SK-N-SH treated with all-trans-retinoic acid at 6 μM for 48 hours (cell line): Measurements from ENCODE around the gene EPHB2.

ENCODE experiments used
- ARNTL ChIP-seq: fragments of 450-650 bp; formaldehyde crosslinking; IDR thresholded peaks from 2 replicates; pipeline ENCODE4 v1.5.0; 2020; ENCODE audit warnings: low read depth, mild to moderate bottlenecking, moderate library complexity, borderline replicate concordance
- CSDC2 ChIP-seq: fragments of 250-450 bp; sonication (Bioruptor Pico); IDR thresholded peaks from 2 replicates; pipeline ENCODE4 v1.5.0; 2020; ENCODE audit warnings: mild to moderate bottlenecking, moderate library complexity
- ISL1 ChIP-seq: fragments of 250-450 bp; sonication (Bioruptor Pico); IDR thresholded peaks from 2 replicates; pipeline ENCODE4 v2.1.2; 2022; ENCODE audit warnings: mild to moderate bottlenecking, moderate library complexity
- OSR1 ChIP-seq: fragments of 250-450 bp; sonication (Bioruptor Pico); IDR thresholded peaks from 2 replicates; pipeline ENCODE4 v1.8.0; 2022; ENCODE audit warnings: moderate library complexity, mild to moderate bottlenecking, inconsistent platforms
- PPARA ChIP-seq: fragments of 250-450 bp; sonication (Bioruptor Pico); IDR thresholded peaks from 2 replicates; pipeline ENCODE4 v1.5.0; 2020; ENCODE audit warnings: mild to moderate bottlenecking, borderline replicate concordance
- RARB ChIP-seq: fragments of 250-450 bp; sonication (Bioruptor Pico); IDR thresholded peaks from 2 replicates; pipeline ENCODE4 v1.8.0; 2021; ENCODE audit warnings: mild to moderate bottlenecking, moderate library complexity
- SNAI2 ChIP-seq: fragments of 250-450 bp; sonication (Bioruptor Pico); IDR thresholded peaks from 2 replicates; pipeline ENCODE4 v1.5.0; 2020; ENCODE audit warnings: mild to moderate bottlenecking, moderate library complexity
- TOX ChIP-seq: fragments of 250-450 bp; sonication (Bioruptor Pico); IDR thresholded peaks from 2 replicates; pipeline ENCODE4 v1.8.0; 2021; ENCODE audit warnings: mild to moderate bottlenecking, moderate library complexity, borderline replicate concordance
- ZC3H10 ChIP-seq: fragments of 250-450 bp; sonication (Bioruptor Pico); IDR thresholded peaks from 2 replicates; pipeline ENCODE4 v1.5.1; 2021; ENCODE audit warnings: mild to moderate bottlenecking, moderate library complexity
- ZFP30 ChIP-seq: fragments of 450-650 bp; formaldehyde crosslinking; IDR thresholded peaks from 2 replicates; pipeline ENCODE4 v1.5.0; 2022; ENCODE audit warnings: mild to moderate bottlenecking, moderate library complexity
- ZNF70 ChIP-seq: fragments of 450-650 bp; formaldehyde crosslinking; IDR thresholded peaks from 2 replicates; pipeline ENCODE4 v1.5.0; 2020; ENCODE audit warnings: mild to moderate bottlenecking, moderate library complexity
- TF ChIP-seq, protein P1 (sequence below): fragments of 250-450 bp; sonication (Bioruptor Pico); IDR thresholded peaks from 2 replicates; pipeline ENCODE4 v1.5.1; 2020; ENCODE audit warnings: low read depth, mild to moderate bottlenecking, moderate library complexity
- TF ChIP-seq, protein P2 (sequence below): fragments of 250-450 bp; sonication (Bioruptor Pico); IDR thresholded peaks from 2 replicates; pipeline ENCODE4 v1.8.0; 2020; ENCODE audit warnings: mild to moderate bottlenecking, moderate library complexity, borderline replicate concordance

DNA sequence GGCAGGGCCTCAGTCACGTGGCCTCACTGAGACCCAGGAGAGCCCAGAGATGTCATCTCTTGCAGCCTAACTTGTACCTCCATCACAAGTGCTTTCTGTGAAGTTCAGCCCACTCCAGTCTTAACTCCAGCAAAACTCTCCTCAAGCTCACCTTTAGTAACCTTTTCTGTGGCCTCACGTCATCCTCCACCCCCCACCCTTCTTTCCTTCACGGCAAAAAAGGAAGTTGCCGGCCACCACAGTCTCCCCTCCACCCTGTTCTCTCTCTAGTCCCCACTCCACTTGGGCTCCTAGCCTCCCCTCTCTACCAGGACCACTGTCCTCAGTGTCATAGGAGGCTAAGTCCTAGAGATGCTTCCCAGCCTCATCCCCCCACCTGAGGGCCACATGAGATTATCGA lies 155.1 kb downstream of the EPHB2 start:
- TF ChIP-seq ZC3H10 (CRISPR knock-in tag): no peak
- TF ChIP-seq TOX (CRISPR knock-in tag): no peak
- no peak for TF ChIP-seq ISL1
- TF ChIP-seq, protein P1, sequence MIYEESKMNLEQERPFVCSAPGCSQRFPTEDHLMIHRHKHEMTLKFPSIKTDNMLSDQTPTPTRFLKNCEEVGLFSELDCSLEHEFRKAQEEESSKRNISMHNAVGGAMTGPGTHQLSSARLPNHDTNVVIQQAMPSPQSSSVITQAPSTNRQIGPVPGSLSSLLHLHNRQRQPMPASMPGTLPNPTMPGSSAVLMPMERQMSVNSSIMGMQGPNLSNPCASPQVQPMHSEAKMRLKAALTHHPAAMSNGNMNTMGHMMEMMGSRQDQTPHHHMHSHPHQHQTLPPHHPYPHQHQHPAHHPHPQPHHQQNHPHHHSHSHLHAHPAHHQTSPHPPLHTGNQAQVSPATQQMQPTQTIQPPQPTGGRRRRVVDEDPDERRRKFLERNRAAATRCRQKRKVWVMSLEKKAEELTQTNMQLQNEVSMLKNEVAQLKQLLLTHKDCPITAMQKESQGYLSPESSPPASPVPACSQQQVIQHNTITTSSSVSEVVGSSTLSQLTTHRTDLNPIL (CRISPR knock-in tag): no peak
- no peak for TF ChIP-seq RARB (CRISPR knock-in tag)
- no peak for TF ChIP-seq OSR1 (CRISPR knock-in tag)
- no peak for TF ChIP-seq ARNTL
- TF ChIP-seq ZNF70 (CRISPR knock-in tag): no peak
- TF ChIP-seq PPARA (CRISPR knock-in tag): no peak
- no peak for TF ChIP-seq ZFP30
- no peak for TF ChIP-seq CSDC2
- TF ChIP-seq, protein P2, sequence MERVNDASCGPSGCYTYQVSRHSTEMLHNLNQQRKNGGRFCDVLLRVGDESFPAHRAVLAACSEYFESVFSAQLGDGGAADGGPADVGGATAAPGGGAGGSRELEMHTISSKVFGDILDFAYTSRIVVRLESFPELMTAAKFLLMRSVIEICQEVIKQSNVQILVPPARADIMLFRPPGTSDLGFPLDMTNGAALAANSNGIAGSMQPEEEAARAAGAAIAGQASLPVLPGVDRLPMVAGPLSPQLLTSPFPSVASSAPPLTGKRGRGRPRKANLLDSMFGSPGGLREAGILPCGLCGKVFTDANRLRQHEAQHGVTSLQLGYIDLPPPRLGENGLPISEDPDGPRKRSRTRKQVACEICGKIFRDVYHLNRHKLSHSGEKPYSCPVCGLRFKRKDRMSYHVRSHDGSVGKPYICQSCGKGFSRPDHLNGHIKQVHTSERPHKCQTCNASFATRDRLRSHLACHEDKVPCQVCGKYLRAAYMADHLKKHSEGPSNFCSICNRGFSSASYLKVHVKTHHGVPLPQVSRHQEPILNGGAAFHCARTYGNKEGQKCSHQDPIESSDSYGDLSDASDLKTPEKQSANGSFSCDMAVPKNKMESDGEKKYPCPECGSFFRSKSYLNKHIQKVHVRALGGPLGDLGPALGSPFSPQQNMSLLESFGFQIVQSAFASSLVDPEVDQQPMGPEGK: no peak
- no peak for TF ChIP-seq SNAI2 (CRISPR knock-in tag)
